Measurements from ENCODE around the gene TDRD9.
"Not testable (repeated sequence)": the region's sequence is repeated elsewhere in the genome, so short reads cannot be mapped to it uniquely, and the experiment has no call there.

Gene TDRD9

GRCh38 chr14:103930051-103930604 lies 1.9 kb downstream of the TDRD9 start:
- DNase-seq = no peak

GRCh38 chr14:103931422-103931821 lies 3.2 kb downstream of the TDRD9 start:
- no peak for DNase-seq

GRCh38 chr14:103932791-103933490 lies 4.7 kb downstream of the TDRD9 start:
- DNase-seq = no peak

- no peak for DNase-seq
Measured at GRCh38 chr14:103935102-103935501, 6.8 kb downstream of the TDRD9 start.

- no peak for DNase-seq
Measured at GRCh38 chr14:103941462-103941861, 13.2 kb downstream of the TDRD9 start.

- no peak for DNase-seq
Measured at GRCh38 chr14:103941973-103942736, 13.9 kb downstream of the TDRD9 start, which contains the start of gene RD3L. Gene RD3L (minus strand): TSS chr14:103942529. CDS start chr14:103941695, 834 bp downstream.

- peak; percentile 85 for DNase-seq
Measured at GRCh38 chr14:103943673-103944072, 15.4 kb downstream of the TDRD9 start.

- no peak for DNase-seq
Measured at GRCh38 chr14:103946975-103947374, 18.7 kb downstream of the TDRD9 start.

GRCh38 chr14:103948442-103948841 lies 20.2 kb downstream of the TDRD9 start:
- DNase-seq = no peak

GRCh38 chr14:103949131-103949790 lies 21.0 kb downstream of the TDRD9 start:
- DNase-seq = no peak

- DNase-seq = no peak
Measured at GRCh38 chr14:103960457-103961055, 32.3 kb downstream of the TDRD9 start.

GRCh38 chr14:103961928-103962578 lies 33.8 kb downstream of the TDRD9 start:
- DNase-seq = no peak

GRCh38 chr14:103966631-103967030 lies 38.4 kb downstream of the TDRD9 start:
- DNase-seq = no peak

- no peak for DNase-seq
Measured at GRCh38 chr14:103969961-103970360, 41.7 kb downstream of the TDRD9 start.

GRCh38 chr14:103973354-103973753 lies 45.1 kb downstream of the TDRD9 start:
- no peak for DNase-seq

GRCh38 chr14:103974575-103974974 lies 46.3 kb downstream of the TDRD9 start:
- no peak for DNase-seq

GRCh38 chr14:103980623-103981238 lies 52.5 kb downstream of the TDRD9 start:
- not testable (repeated sequence) for DNase-seq

- no peak for DNase-seq
Measured at GRCh38 chr14:103984196-103984595, 55.9 kb downstream of the TDRD9 start.

- DNase-seq = no peak
Measured at GRCh38 chr14:103989034-103989433, 60.8 kb downstream of the TDRD9 start.

GRCh38 chr14:103989964-103990363 lies 61.7 kb downstream of the TDRD9 start:
- DNase-seq = no peak

GRCh38 chr14:103994535-103995184 lies 66.4 kb downstream of the TDRD9 start:
- DNase-seq = no peak

All from DMS79 treated with DMSO at 0.1 percent for 48 hours (cell line).